Astrocyte (in vitro differentiated cells and primary cell): Measurements from ENCODE around the gene ZBTB46.

Experiments
- CTCF ChIP-seq: IDR thresholded peaks from 2 replicates; pipeline ENCODE4 v1.5.1; 2011; ENCODE audit warnings: low read depth, mild to moderate bottlenecking, inconsistent platforms, low read length, moderate library complexity; ENCODE audit not compliant: insufficient read depth
- EZH2 ChIP-seq: IDR thresholded peaks from 2 replicates; pipeline ENCODE4 v1.6.1; 2012; ENCODE audit warnings: mild to moderate bottlenecking, low read length, inconsistent platforms; ENCODE audit not compliant: insufficient read depth

GRCh38 chr20:63856098-63856511 is 25.0 kb upstream of the ZBTB46 start:
- no peak for TF ChIP-seq CTCF
- TF ChIP-seq EZH2, result no peak
